ENCODE results near the gene ZFAND6. TPM values are rescaled to one million over a fixed set of nuclear protein-coding genes. Genes with fewer than 3 reads are reported as not detected.

ZFAND6 gene
- polyA plus RNA-seq, 1 donor from 2014 or later = 353 TPM

DNA sequence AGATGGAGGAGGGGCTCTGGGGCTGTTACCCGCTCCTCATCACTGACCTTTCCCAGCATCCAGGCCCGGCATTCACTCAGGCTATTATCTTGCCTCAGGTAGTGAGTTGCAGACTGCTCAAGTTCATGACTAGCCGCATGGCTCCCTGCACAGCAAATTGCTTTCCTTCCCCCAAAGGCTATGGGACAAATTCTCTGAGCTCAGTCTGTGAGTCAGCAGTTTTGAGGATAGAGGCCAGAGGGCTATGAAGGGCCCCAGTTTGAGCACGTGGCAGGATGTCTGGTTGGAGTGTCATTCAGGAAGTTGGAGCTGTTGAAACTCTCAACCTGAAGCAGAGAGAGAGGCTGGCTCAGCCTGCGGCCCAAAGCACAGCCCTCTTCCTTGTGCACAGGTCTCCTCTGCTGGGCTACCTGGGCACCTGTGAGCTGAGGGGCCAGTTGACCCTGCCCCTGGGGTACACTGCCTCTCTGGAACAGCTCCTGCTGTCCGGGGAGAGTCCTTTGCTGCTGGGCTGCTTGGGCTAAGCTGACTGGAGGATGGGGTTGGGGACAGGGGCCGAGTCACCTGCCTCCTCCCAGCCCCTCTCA is 101.2 kb downstream of the ZFAND6 start:
- H2AFZ ChIP-seq (ENCODE audit: low read depth, low read length) = no peak overlapping the region
- H4K20me1 ChIP-seq (ENCODE audit: insufficient read depth) = no peaks in the 10 kb centered on the region
- H3K79me2 ChIP-seq (replicated peaks; ENCODE audit: insufficient read depth, low read length) = no peaks in the 10 kb centered on the region
- no peaks in the 10 kb centered on the region for H3K36me3 ChIP-seq (ENCODE audit: insufficient read depth, low read length)
- H3K4me3 ChIP-seq (ENCODE audit: low read length) = no peak overlapping the region
- no peak overlapping the region for H3K27ac ChIP-seq (ENCODE audit: low read length)
- no peak overlapping the region for H3K9ac ChIP-seq (ENCODE audit: low read length)
- H3K27me3 ChIP-seq (ENCODE audit: insufficient read depth, low read depth, low read length) = no peaks in the 10 kb centered on the region
- H3K9me3 ChIP-seq (ENCODE audit: low read length) = no peaks in the 10 kb centered on the region
- no peaks in the 10 kb centered on the region for H3K9me2 ChIP-seq (ENCODE audit: insufficient read depth, low read length)
- no peaks in the 10 kb centered on the region for H3F3A ChIP-seq (ENCODE audit: insufficient read depth, low read length, poor library complexity, severe bottlenecking)
- H3K4me2 ChIP-seq (ENCODE audit: low read length) = no peak overlapping the region
- TF ChIP-seq REST (IDR thresholded peaks at IDR 0.05; ENCODE audit: borderline replicate concordance) = no peak
- no peak for TF ChIP-seq SMC3 (conservative IDR thresholded peaks at IDR 0.05; ENCODE audit: poor library complexity)
- no peak for TF ChIP-seq RAD21 (conservative IDR thresholded peaks at IDR 0.05)
- TF ChIP-seq POLR2AphosphoS5 (IDR thresholded peaks at IDR 0.05) = no peak
- no peak for TF ChIP-seq EZH2 (IDR thresholded peaks at IDR 0.05; ENCODE audit: borderline replicate concordance, insufficient read depth, low read length, poor library complexity, severe bottlenecking)
- TF ChIP-seq, protein P1, sequence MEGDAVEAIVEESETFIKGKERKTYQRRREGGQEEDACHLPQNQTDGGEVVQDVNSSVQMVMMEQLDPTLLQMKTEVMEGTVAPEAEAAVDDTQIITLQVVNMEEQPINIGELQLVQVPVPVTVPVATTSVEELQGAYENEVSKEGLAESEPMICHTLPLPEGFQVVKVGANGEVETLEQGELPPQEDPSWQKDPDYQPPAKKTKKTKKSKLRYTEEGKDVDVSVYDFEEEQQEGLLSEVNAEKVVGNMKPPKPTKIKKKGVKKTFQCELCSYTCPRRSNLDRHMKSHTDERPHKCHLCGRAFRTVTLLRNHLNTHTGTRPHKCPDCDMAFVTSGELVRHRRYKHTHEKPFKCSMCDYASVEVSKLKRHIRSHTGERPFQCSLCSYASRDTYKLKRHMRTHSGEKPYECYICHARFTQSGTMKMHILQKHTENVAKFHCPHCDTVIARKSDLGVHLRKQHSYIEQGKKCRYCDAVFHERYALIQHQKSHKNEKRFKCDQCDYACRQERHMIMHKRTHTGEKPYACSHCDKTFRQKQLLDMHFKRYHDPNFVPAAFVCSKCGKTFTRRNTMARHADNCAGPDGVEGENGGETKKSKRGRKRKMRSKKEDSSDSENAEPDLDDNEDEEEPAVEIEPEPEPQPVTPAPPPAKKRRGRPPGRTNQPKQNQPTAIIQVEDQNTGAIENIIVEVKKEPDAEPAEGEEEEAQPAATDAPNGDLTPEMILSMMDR (IDR thresholded peaks at IDR 0.05; ENCODE audit: poor library complexity, severe bottlenecking) = no peak
- TF ChIP-seq TAF1 (IDR thresholded peaks at IDR 0.05; ENCODE audit: low read depth) = no peak
- no peak for TF ChIP-seq EP300 (conservative IDR thresholded peaks at IDR 0.05; ENCODE audit: poor library complexity, severe bottlenecking)

DNA sequence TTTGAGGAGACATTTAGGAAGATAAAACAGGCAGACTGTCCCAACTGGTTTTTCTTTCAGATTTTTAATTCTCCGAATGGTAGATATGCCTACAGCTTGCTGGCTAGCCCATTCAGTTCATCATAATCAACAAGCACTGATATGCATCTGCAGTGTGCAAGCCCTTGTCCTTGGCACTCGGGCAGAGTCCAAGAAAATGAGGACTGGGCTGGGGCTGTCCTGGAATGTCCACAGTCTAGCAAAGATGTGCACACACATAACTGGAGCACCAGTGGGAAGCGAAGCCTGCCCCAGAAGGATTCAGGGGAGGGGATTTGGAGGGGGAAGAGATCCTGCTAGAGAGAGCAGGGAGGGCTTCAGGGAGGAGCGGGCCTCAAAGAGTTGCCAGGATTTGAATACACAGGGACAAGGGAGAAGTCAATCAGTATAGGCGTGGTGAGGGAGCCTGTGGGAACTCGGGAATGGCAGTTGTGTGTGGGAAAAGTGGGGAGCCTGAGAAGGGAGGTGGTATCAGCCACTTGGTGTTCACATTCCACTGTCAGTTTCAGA is 102.1 kb downstream of the ZFAND6 start:
- no peaks in the 10 kb centered on the region for H3K9me2 ChIP-seq (ENCODE audit: insufficient read depth, low read length)

More for the DNA sequence above, 102.1 kb downstream of the ZFAND6 start:
- H2AFZ ChIP-seq (ENCODE audit: low read depth, low read length) = no peak overlapping the region
- H3K4me2 ChIP-seq (ENCODE audit: low read length) = no peak overlapping the region
- no peak for TF ChIP-seq POLR2AphosphoS5 (IDR thresholded peaks at IDR 0.05)
- no peak for TF ChIP-seq SMC3 (conservative IDR thresholded peaks at IDR 0.05; ENCODE audit: poor library complexity)
- no peak for TF ChIP-seq EP300 (conservative IDR thresholded peaks at IDR 0.05; ENCODE audit: poor library complexity, severe bottlenecking)
- TF ChIP-seq MXI1 (conservative IDR thresholded peaks at IDR 0.05; ENCODE audit: poor library complexity, severe bottlenecking) = no peak
- TF ChIP-seq EZH2 (IDR thresholded peaks at IDR 0.05; ENCODE audit: borderline replicate concordance, insufficient read depth, low read length, poor library complexity, severe bottlenecking) = no peak
- TF ChIP-seq REST (IDR thresholded peaks at IDR 0.05; ENCODE audit: borderline replicate concordance) = no peak
- TF ChIP-seq, protein P1 (IDR thresholded peaks at IDR 0.05; ENCODE audit: poor library complexity, severe bottlenecking) = no peak
- no peak for TF ChIP-seq TAF1 (IDR thresholded peaks at IDR 0.05; ENCODE audit: low read depth)
- TF ChIP-seq RAD21 (conservative IDR thresholded peaks at IDR 0.05) = no peak
- H3K27ac ChIP-seq (ENCODE audit: low read length) = no peak overlapping the region
- no peaks in the 10 kb centered on the region for H4K20me1 ChIP-seq (ENCODE audit: insufficient read depth)
- no peaks in the 10 kb centered on the region for H3K27me3 ChIP-seq (ENCODE audit: insufficient read depth, low read depth, low read length)
- no peak overlapping the region for H3K4me3 ChIP-seq (ENCODE audit: low read length)
- no peaks in the 10 kb centered on the region for H3F3A ChIP-seq (ENCODE audit: insufficient read depth, low read length, poor library complexity, severe bottlenecking)
- no peaks in the 10 kb centered on the region for H3K36me3 ChIP-seq (ENCODE audit: insufficient read depth, low read length)
- H3K79me2 ChIP-seq (replicated peaks; ENCODE audit: insufficient read depth, low read length) = no peaks in the 10 kb centered on the region
- no peak overlapping the region for H3K9ac ChIP-seq (ENCODE audit: low read length)
- H3K9me3 ChIP-seq (ENCODE audit: low read length) = no peaks in the 10 kb centered on the region
